HepG2 (cell line): ENCODE results near the gene SERTAD3. TPM values are rescaled to one million over a fixed set of nuclear protein-coding genes. Genes with fewer than 3 reads are reported as not detected.

ENCODE experiments used
- AKAP8 ChIP-seq: sonication (generic); formaldehyde crosslinking; IDR thresholded peaks from 2 replicates; pipeline ENCODE4 v1.5.1; 2020; ENCODE audit warnings: mild to moderate bottlenecking, missing genetic modification reagents
- DNMT3B ChIP-seq: conservative IDR thresholded peaks from 2 replicates; pipeline ENCODE4 v1.6.1; 2016; ENCODE audit warnings: missing biosample characterization, control low read depth
- FOSL2 ChIP-seq: sonication (generic); formaldehyde crosslinking; IDR thresholded peaks from 2 replicates; pipeline ENCODE4 v1.4.0; 2020; ENCODE audit warnings: missing genetic modification reagents
- GABPA ChIP-seq, 2 experiments: IDR thresholded peaks; 2 replicates each; pipeline ENCODE4 v1.6.1; 2011 to 2016; ENCODE audit warnings: low read depth in 2 of 2, low read length in 1 of 2, missing biosample characterization in 1 of 2, missing genetic modification characterization in 1 of 2
- MAFF ChIP-seq: IDR thresholded peaks from 2 replicates; pipeline ENCODE4 v1.6.1; 2011; ENCODE audit warnings: low read depth, low read length, improper control_type of control experiment
- MAFK ChIP-seq, 2 experiments: IDR thresholded peaks in 1 of 2; conservative IDR thresholded peaks in 1 of 2; 2 replicates each; pipeline ENCODE4 v1.6.1; 2011; ENCODE audit warnings: improper control_type of control experiment in 2 of 2, low read length in 2 of 2
- NFE2 ChIP-seq: sonication (generic); formaldehyde crosslinking; IDR thresholded peaks from 2 replicates; pipeline ENCODE4 v1.4.0; 2020; ENCODE audit warnings: missing genetic modification reagents
- RAD21 ChIP-seq: fragments of 450-650 bp; formaldehyde crosslinking; IDR thresholded peaks from 2 replicates; pipeline ENCODE4 v1.5.0; 2020; ENCODE audit warnings: mild to moderate bottlenecking
- SAP130 ChIP-seq: IDR thresholded peaks from 2 replicates; pipeline ENCODE4 v1.6.1; 2016; ENCODE audit warnings: low read depth
- SMC3 ChIP-seq: IDR thresholded peaks from 2 replicates; pipeline ENCODE4 v1.6.1; 2011; ENCODE audit warnings: low read length, improper control_type of control experiment
- SSRP1 ChIP-seq: IDR thresholded peaks from 2 replicates; pipeline ENCODE4 v1.6.1; 2016; ENCODE audit warnings: control low read depth
- STAG1 ChIP-seq: sonication (generic); formaldehyde crosslinking; IDR thresholded peaks from 2 replicates; pipeline ENCODE4 v1.4.0; 2020; ENCODE audit warnings: missing genetic modification reagents
- ZKSCAN5 ChIP-seq: sonication (generic); formaldehyde crosslinking; IDR thresholded peaks from 2 replicates; pipeline ENCODE4 v1.5.1; 2020; ENCODE audit warnings: mild to moderate bottlenecking, missing genetic modification reagents
- ZMYM4 ChIP-seq: sonication (generic); formaldehyde crosslinking; IDR thresholded peaks from 2 replicates; pipeline ENCODE4 v1.8.1; 2023; ENCODE audit warnings: mild to moderate bottlenecking, missing genetic modification reagents
- ZNF121 ChIP-seq: sonication (generic); formaldehyde crosslinking; IDR thresholded peaks from 2 replicates; pipeline ENCODE4 v1.5.0; 2020; ENCODE audit warnings: mild to moderate bottlenecking, missing genetic modification reagents
- ZNF562 ChIP-seq: sonication (generic); formaldehyde crosslinking; IDR thresholded peaks from 2 replicates; pipeline ENCODE4 v1.8.0; 2022; ENCODE audit warnings: missing genetic modification reagents, borderline replicate concordance
- ZNF709 ChIP-seq: sonication (generic); formaldehyde crosslinking; IDR thresholded peaks from 2 replicates; pipeline ENCODE4 v1.5.0; 2020; ENCODE audit warnings: mild to moderate bottlenecking, missing genetic modification reagents
- ZNF775 ChIP-seq: sonication (generic); formaldehyde crosslinking; IDR thresholded peaks from 2 replicates; pipeline ENCODE4 v1.4.0; 2020; ENCODE audit warnings: missing genetic modification reagents, mild to moderate bottlenecking, moderate library complexity, borderline replicate concordance
- polyA plus RNA-seq, 8 experiments: library from polyadenylated mRNA; depleted of rRNA in 3 of 8; stranded (reverse) in 7 of 8; unstranded in 1 of 8; fragments of >200 nt; fragmentation: Illumina TruSeq in 4 of 8; extraction: Trizol in 4 of 8; gene quantifications; 2 replicates each; pipeline versions ENCODE4 v1.2.1 to v1.2.3, GENCODE V29; 2011 to 2016; ENCODE audit warnings: low read depth in 4 of 8, missing spikeins in 1 of 8, mixed read lengths in 1 of 8; ENCODE audit not compliant: insufficient read depth in 1 of 8
- total RNA-seq, 5 experiments: library from RNA; depleted of rRNA; stranded (reverse); fragments of >200 nt; fragmentation: Illumina TruSeq; extraction: Trizol; gene quantifications; 2 replicates each; pipeline ENCODE4 v1.2.3, GENCODE V29; 2016; ENCODE audit warnings: low read depth in 1 of 5
- TF ChIP-seq, protein P1 (sequence below), 2 experiments: sonication (generic) in 1 of 2; formaldehyde crosslinking in 1 of 2; IDR thresholded peaks; 2 replicates each; pipeline versions ENCODE4 v1.4.0 to v1.6.1; 2018 to 2020; ENCODE audit warnings: missing genetic modification reagents in 2 of 2, borderline replicate concordance in 1 of 2, low read depth in 1 of 2, mild to moderate bottlenecking in 1 of 2, missing biosample characterization in 1 of 2
- TF ChIP-seq, protein P2 (sequence below): sonication (generic); formaldehyde crosslinking; IDR thresholded peaks from 2 replicates; pipeline ENCODE4 v1.5.0; 2020; ENCODE audit warnings: missing genetic modification reagents
- TF ChIP-seq, protein P3 (sequence below): sonication (generic); formaldehyde crosslinking; IDR thresholded peaks from 2 replicates; pipeline ENCODE4 v1.4.0; 2020; ENCODE audit warnings: missing genetic modification reagents

SERTAD3 gene
- total and polyA plus RNA-seq, 2 of the 13 experiments (the other 11 are each of a cell fraction or from before 2014, with no cell fraction given) = 9.6 to 16.9 TPM

DNA sequence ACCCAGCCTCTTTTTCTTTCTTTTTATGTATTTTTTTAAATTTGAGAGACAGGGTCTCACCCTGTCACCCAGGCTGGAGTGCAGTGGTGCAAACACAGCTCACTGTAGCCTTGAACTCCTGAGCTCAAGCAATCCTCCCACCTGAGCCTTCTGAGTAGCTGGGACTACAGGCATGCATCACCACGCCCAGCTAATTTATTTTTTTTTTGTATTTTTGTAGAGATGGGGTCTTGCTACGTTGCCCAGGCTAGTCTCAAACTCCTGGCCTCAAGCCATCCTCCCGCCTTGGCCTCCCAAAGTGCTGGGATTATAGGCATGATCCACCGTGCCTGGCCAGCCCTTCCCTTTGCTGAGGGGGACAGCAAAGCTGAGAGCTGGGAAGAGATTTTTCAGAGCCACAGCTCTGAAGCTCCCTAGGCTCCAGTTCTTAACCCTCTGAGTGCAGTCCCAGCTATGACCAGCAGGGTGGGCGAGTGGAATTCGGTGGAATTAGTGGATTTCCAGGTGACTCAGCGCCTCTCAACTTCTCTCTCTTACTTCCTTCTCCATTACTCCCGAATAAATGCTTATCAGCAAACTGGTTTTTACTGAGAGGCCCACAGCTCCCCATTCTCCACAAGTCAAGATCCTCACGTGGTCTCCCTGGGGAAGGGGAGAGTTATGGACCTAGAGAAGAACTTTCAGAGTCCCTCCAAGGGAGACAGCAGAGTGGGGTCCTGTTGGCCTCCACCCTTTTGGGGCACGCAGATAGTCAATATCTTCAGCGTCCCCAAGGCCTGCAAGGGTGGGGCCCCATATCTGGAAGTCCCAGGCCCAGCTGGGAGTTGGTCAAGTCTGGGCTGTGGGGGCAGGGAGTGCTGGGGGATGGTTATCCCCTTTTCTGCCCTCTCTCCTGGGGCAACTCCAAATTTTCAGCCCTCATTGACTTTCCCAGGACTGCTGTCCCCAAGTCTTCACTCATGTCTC, 20.2 kb upstream of the SERTAD3 start (continued):
- TF ChIP-seq, protein P1, sequence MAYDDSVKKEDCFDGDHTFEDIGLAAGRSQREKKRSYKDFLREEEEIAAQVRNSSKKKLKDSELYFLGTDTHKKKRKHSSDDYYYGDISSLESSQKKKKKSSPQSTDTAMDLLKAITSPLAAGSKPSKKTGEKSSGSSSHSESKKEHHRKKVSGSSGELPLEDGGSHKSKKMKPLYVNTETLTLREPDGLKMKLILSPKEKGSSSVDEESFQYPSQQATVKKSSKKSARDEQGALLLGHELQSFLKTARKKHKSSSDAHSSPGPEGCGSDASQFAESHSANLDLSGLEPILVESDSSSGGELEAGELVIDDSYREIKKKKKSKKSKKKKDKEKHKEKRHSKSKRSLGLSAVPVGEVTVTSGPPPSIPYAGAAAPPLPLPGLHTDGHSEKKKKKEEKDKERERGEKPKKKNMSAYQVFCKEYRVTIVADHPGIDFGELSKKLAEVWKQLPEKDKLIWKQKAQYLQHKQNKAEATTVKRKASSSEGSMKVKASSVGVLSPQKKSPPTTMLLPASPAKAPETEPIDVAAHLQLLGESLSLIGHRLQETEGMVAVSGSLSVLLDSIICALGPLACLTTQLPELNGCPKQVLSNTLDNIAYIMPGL (CRISPR knock-in tag; IDR thresholded peaks at IDR 0.05; ENCODE audit: borderline replicate concordance in 1 of 2, low read depth in 1 of 2) = peak in 1 of 2 experiments; percentile 58; a peak in 1 of 4 replicates
- TF ChIP-seq RAD21 = peak; percentile 49; the same call in 1 of the 2 replicates
- peak; percentile 54 for TF ChIP-seq STAG1
- TF ChIP-seq NFE2 = peak; percentile 78; the same call in 1 of the 2 replicates
- TF ChIP-seq ZNF709 (CRISPR knock-in tag) = peak; percentile 24; the same call in 1 of the 2 replicates
- TF ChIP-seq SAP130 = peak; percentile 44; the same call in 1 of the 2 replicates
- TF ChIP-seq MAFK (conservative IDR thresholded peaks at IDR 0.05 in 1 of 2, IDR thresholded peaks at IDR 0.05 in 1 of 2; ENCODE audit: low read length in 2 of 2) = peak; percentile 17 to 20; a peak in 1 of 4 replicates
- TF ChIP-seq GABPA (IDR thresholded peaks at IDR 0.05; ENCODE audit: low read depth, low read length) = no peak
- TF ChIP-seq GABPA (CRISPR knock-in tag; IDR thresholded peaks at IDR 0.05; ENCODE audit: low read depth) = 0 out of 2 replicates have a peak, but pooled peaks have one; percentile 14
- TF ChIP-seq AKAP8 (CRISPR knock-in tag) = no peak
- TF ChIP-seq, protein P2, sequence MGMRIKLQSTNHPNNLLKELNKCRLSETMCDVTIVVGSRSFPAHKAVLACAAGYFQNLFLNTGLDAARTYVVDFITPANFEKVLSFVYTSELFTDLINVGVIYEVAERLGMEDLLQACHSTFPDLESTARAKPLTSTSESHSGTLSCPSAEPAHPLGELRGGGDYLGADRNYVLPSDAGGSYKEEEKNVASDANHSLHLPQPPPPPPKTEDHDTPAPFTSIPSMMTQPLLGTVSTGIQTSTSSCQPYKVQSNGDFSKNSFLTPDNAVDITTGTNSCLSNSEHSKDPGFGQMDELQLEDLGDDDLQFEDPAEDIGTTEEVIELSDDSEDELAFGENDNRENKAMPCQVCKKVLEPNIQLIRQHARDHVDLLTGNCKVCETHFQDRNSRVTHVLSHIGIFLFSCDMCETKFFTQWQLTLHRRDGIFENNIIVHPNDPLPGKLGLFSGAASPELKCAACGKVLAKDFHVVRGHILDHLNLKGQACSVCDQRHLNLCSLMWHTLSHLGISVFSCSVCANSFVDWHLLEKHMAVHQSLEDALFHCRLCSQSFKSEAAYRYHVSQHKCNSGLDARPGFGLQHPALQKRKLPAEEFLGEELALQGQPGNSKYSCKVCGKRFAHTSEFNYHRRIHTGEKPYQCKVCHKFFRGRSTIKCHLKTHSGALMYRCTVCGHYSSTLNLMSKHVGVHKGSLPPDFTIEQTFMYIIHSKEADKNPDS (CRISPR knock-in tag) = 0 out of 2 replicates have a peak, but pooled peaks have one; percentile 9
- TF ChIP-seq SSRP1 (CRISPR knock-in tag) = no peak
- TF ChIP-seq ZNF775 = peak; percentile 98
- TF ChIP-seq ZKSCAN5 (CRISPR knock-in tag) = no peak
- TF ChIP-seq ZMYM4 (CRISPR knock-in tag) = no peak; the same call in 1 of the 2 replicates
- TF ChIP-seq MAFF = peak; percentile 60
- TF ChIP-seq, protein P3, sequence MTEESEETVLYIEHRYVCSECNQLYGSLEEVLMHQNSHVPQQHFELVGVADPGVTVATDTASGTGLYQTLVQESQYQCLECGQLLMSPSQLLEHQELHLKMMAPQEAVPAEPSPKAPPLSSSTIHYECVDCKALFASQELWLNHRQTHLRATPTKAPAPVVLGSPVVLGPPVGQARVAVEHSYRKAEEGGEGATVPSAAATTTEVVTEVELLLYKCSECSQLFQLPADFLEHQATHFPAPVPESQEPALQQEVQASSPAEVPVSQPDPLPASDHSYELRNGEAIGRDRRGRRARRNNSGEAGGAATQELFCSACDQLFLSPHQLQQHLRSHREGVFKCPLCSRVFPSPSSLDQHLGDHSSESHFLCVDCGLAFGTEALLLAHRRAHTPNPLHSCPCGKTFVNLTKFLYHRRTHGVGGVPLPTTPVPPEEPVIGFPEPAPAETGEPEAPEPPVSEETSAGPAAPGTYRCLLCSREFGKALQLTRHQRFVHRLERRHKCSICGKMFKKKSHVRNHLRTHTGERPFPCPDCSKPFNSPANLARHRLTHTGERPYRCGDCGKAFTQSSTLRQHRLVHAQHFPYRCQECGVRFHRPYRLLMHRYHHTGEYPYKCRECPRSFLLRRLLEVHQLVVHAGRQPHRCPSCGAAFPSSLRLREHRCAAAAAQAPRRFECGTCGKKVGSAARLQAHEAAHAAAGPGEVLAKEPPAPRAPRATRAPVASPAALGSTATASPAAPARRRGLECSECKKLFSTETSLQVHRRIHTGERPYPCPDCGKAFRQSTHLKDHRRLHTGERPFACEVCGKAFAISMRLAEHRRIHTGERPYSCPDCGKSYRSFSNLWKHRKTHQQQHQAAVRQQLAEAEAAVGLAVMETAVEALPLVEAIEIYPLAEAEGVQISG (CRISPR knock-in tag) = peak; percentile 38; the same call in 1 of the 2 replicates
- no peak for TF ChIP-seq DNMT3B
- peak; percentile 87 for TF ChIP-seq FOSL2 (CRISPR knock-in tag)
- peak; percentile 61 for TF ChIP-seq SMC3
- TF ChIP-seq ZNF562 (CRISPR knock-in tag) = no peak
- peak; percentile 99 for TF ChIP-seq ZNF121 (CRISPR knock-in tag)
